Upper lobe of left lung (tissue), 4 donors: ENCODE results near the gene GBA3.

ENCODE experiments used
- CTCF ChIP-seq, 6 experiments: fragments of 450-650 bp in 4 of 6; fragments of 200-600 bp in 2 of 6; sonication (generic) in 2 of 6; IDR thresholded peaks; one replicate each; pipeline ENCODE4 v1.5.1; 2016 to 2019; ENCODE audit warnings: antibody characterized with exemption in 6 of 6
- POLR2A ChIP-seq, 4 donors: fragments of 450-650 bp; IDR thresholded peaks; one replicate each; pipeline ENCODE4 v1.5.1; 2016 to 2017; ENCODE audit warnings: antibody characterized with exemption in 4 of 4, mild to moderate bottlenecking in 2 of 4
- POLR2AphosphoS5 ChIP-seq, 2 donors: sonication (generic); formaldehyde crosslinking; IDR thresholded peaks; one replicate each; pipeline ENCODE4 v1.5.1; 2017; ENCODE audit warnings: antibody characterized with exemption in 2 of 2

DNA sequence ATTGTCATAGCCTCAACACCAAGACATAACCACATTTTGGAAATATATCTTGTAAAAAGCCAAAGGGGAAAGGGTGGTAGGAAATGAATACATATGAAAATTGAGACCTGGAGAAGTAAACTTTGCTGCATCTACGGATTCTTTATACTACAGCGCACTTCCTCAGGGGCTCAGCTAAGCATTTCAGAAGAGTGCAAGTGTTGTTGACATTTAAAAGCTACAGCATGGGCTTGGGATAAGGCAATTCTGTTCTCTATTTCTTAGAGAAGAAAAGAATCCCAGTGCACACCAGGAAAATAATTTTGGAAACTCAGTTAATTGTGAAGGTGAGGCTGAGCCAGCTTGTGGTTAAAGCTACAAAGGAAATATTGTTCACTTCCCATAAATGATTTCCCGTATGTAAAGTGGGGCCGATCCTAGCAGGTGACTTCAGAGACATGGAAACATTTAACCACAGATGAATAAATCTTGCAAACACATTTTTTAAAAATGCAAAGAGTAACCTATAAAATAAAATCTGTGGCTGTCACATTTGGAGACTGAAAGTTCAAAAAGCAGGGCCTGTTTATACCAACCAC lies 12.6 kb upstream of the GBA3 start:
- no peak for TF ChIP-seq CTCF (IDR thresholded peaks at IDR 0.05)
- no peak for TF ChIP-seq POLR2AphosphoS5 (IDR thresholded peaks at IDR 0.05)
- no peak for TF ChIP-seq POLR2A (IDR thresholded peaks at IDR 0.05)
